Panc1 (cell line): Measurements from ENCODE around the gene ACCSL. TPM values are rescaled to one million over a fixed set of nuclear protein-coding genes. Genes with fewer than 3 reads are reported as not detected.
A peak's percentile ranks its signal among the peaks of the same experiment; 100 is the strongest.

Experiments used
- ATAC-seq: fragments of 200-7000 bp; cut with Tn5 transposase; 2 replicates; pipeline ENCODE4 v1.9.1; 2020; ENCODE audit warnings: mild to moderate bottlenecking, moderate library complexity
- BruUV-seq: library from RNA; stranded (reverse); fragments of 400-500 nt; replicated peaks from 2 replicates; lab custom pipeline; 2021; lab: Mats Ljungman, UMichigan
- CTCF ChIA-PET: fragments of 300-600 bp; sonication (Branson Sonifier 250); formaldehyde crosslinking; loops from one replicate; lab custom pipeline; 2022; ENCODE audit warnings: antibody characterized with exemption; lab: Charles Lee
- POLR2A ChIA-PET: fragments of 300-600 bp; sonication (Branson Sonifier 250); formaldehyde crosslinking; loops from one replicate; lab custom pipeline; 2022; ENCODE audit warnings: antibody characterized with exemption; lab: Charles Lee
- DNase-seq: peaks from one replicate; pipeline ENCODE4 v3.0.0-alpha.2; 2010; ENCODE audit warnings: low read depth, low spot score
- H3K27ac ChIP-seq: 2 replicates; pipeline ENCODE4 v1.5.1; 2011; ENCODE audit warnings: mild to moderate bottlenecking, low read length, inconsistent platforms
- H3K27me3 ChIP-seq: fragments of 200-500 bp; sonication (Bioruptor generic); 2 replicates; pipeline ENCODE4 v1.6.0; 2014; ENCODE audit warnings: low read length, inconsistent platforms; ENCODE audit not compliant: control insufficient read depth, insufficient read depth
- H3K36me3 ChIP-seq: fragments of 200-500 bp; sonication (Bioruptor generic); 2 replicates; pipeline ENCODE4 v1.5.1; 2014; ENCODE audit warnings: inconsistent platforms, mild to moderate bottlenecking, low read length, moderate library complexity; ENCODE audit not compliant: control insufficient read depth, insufficient read depth
- H3K4me1 ChIP-seq: 2 replicates; pipeline ENCODE4 v1.5.1; 2011; ENCODE audit warnings: inconsistent platforms, mild to moderate bottlenecking, low read length, moderate library complexity; ENCODE audit not compliant: control insufficient read depth, insufficient read depth
- H3K4me3 ChIP-seq, 2 experiments: 2 replicates each; pipeline ENCODE4 v1.5.1; 2011 to 2012; ENCODE audit warnings: low read depth in 2 of 2, low read length in 2 of 2, mild to moderate bottlenecking in 2 of 2, inconsistent platforms in 1 of 2, moderate library complexity in 1 of 2
- H3K9me3 ChIP-seq: fragments of 200-500 bp; sonication (Bioruptor generic); 2 replicates; pipeline ENCODE4 v1.5.1; 2014; ENCODE audit warnings: low read depth, mild to moderate bottlenecking, inconsistent platforms, low read length, moderate library complexity; ENCODE audit not compliant: control insufficient read depth, insufficient read depth
- CTCF ChIP-seq: fragments of 450-650 bp; IDR thresholded peaks from 2 replicates; pipeline ENCODE4 v1.5.1; 2017; ENCODE audit warnings: mild to moderate bottlenecking
- POLR2AphosphoS5 ChIP-seq: IDR thresholded peaks from 2 replicates; pipeline ENCODE4 v1.6.1; 2012; ENCODE audit warnings: mild to moderate bottlenecking, low read depth, low read length, moderate library complexity
- REST ChIP-seq, 2 experiments: IDR thresholded peaks; 2 replicates each; pipeline ENCODE4 v1.6.1; 2011 to 2012; ENCODE audit warnings: low read depth in 2 of 2, control low read depth in 1 of 2, low read length in 1 of 2, mild to moderate bottlenecking in 1 of 2, moderate library complexity in 1 of 2; ENCODE audit not compliant: insufficient read depth in 1 of 2
- SIN3A ChIP-seq: IDR thresholded peaks from 2 replicates; pipeline ENCODE4 v1.6.1; 2012; ENCODE audit warnings: low read depth, mild to moderate bottlenecking, low read length, moderate library complexity, borderline replicate concordance; ENCODE audit not compliant: insufficient read depth
- TCF7L2 ChIP-seq: IDR thresholded peaks from 2 replicates; pipeline ENCODE4 v1.6.1; 2011; ENCODE audit warnings: mild to moderate bottlenecking, low read depth, low read length, inconsistent platforms
- in situ Hi-C: cut with HindIII; loops from 2 replicates; pipeline ENCODE4 v1.10.0; 2016; ENCODE audit warnings: low sequenced_read_pairs, low pct_unique_long_range_greater_than_20kb
- intact Hi-C: fragments of 100-400 bp; cut with micrococcal nuclease; formaldehyde crosslinking; loops from one replicate; pipeline ENCODE4 v1.10.0; 2022; ENCODE audit not compliant: unreplicated experiment
- total RNA-seq: library from RNA; stranded (reverse); gene quantifications from one replicate; pipeline ENCODE4 v1.2.1, GENCODE V29; 2021; ENCODE audit not compliant: unreplicated experiment

ACCSL gene
- total RNA-seq, 1 experiment from 2014 or later: not detected

- H3K36me3 ChIP-seq: no peaks in the 10 kb centered on the region; the same call in 1 of the 2 replicates
- POLR2A ChIA-PET: no interaction called here
- H3K27me3 ChIP-seq: no peaks in the 10 kb centered on the region
- DNase-seq (no peak), ATAC-seq (peak; percentile 97)
- peak within 1 kb of the TSS; percentile 54; the same call in 1 of the 2 replicates for H3K27ac ChIP-seq
- peak within 1 kb of the TSS; percentile 72 to 75 for H3K4me3 ChIP-seq
- CTCF ChIA-PET: interaction anchor here (0.6 to 2.3 kb wide), 4 partner anchors 8 to 53 kb away, joined by 3 to 14 read pairs (median 5); no protein-coding TSS in a partner anchor
- intact Hi-C loops: no loop called here
- TF ChIP-seq CTCF (peak; percentile 96), POLR2AphosphoS5 (peak; percentile 57; the same call in 1 of the 2 replicates), TCF7L2 (no peak)
- in situ Hi-C loops: no loop called here
- peaks cover 10% of the 10 kb centered on the region; the same call in 1 of the 2 replicates for H3K4me1 ChIP-seq
- no peaks in the 10 kb centered on the region for H3K9me3 ChIP-seq
- no TSS peak for BruUV-seq
Measured at GRCh38 chr11:44095506-44096359, 48.0 kb downstream of the ACCSL start, which contains the start of gene EXT2. TSS of gene EXT2 (plus strand) at chr11:44095678. CDS start at chr11:44107713, 12,035 bp downstream.

GRCh38 chr11:44096360-44097185, 48.8 kb downstream of the ACCSL start:
- BruUV-seq: no TSS peak
- peak overlapping the region; percentile 54; the same call in 1 of the 2 replicates for H3K27ac ChIP-seq
- in situ Hi-C loops (no loop called here), intact Hi-C loops (no loop called here)
- ChIA-PET POLR2A (no interaction called here), CTCF (no interaction called here)
- H3K36me3 ChIP-seq: no peaks in the 10 kb centered on the region; the same call in 1 of the 2 replicates
- H3K9me3 ChIP-seq: no peaks in the 10 kb centered on the region
- H3K27me3 ChIP-seq: no peaks in the 10 kb centered on the region
- ATAC-seq: peak; percentile 49
- H3K4me1 ChIP-seq: peaks cover 10% of the 10 kb centered on the region; the same call in 1 of the 2 replicates
- no peak for TF ChIP-seq CTCF
- TF ChIP-seq SIN3A: no peak
- TF ChIP-seq POLR2AphosphoS5: no peak
- TF ChIP-seq TCF7L2: no peak
- no peak for TF ChIP-seq REST (IDR thresholded peaks at IDR 0.05; ENCODE audit: insufficient read depth in 1 of 2, low read depth in 2 of 2, low read length in 1 of 2)
- peak overlapping the region; percentile 72 to 75 for H3K4me3 ChIP-seq
- DNase-seq: no peak
